GM21390 (cell line): Measurements from ENCODE around the gene SH3RF3.
A peak's percentile ranks its signal among the peaks of the same experiment; 100 is the strongest.

Experiments used
- ATAC-seq: cut with Tn5 transposase; IDR thresholded peaks from one replicate; pipeline ENCODE4 v1.9.1; 2021; ENCODE audit not compliant: unreplicated experiment

The SH3RF3 gene

GRCh38 chr2:109138449-109138848 lies 9.4 kb downstream of the SH3RF3 start:
- no peak for ATAC-seq

GRCh38 chr2:109139002-109139401 lies 10.0 kb downstream of the SH3RF3 start:
- no peak for ATAC-seq

- ATAC-seq, result no peak
Observed at GRCh38 chr2:109139865-109140396, 10.9 kb downstream of the SH3RF3 start.

- no peak for ATAC-seq
Observed at GRCh38 chr2:109141006-109141600, 12.1 kb downstream of the SH3RF3 start.

- no peak for ATAC-seq
Observed at GRCh38 chr2:109141727-109142283, 12.8 kb downstream of the SH3RF3 start.

GRCh38 chr2:109142416-109143210 lies 13.6 kb downstream of the SH3RF3 start:
- no peak for ATAC-seq

GRCh38 chr2:109143214-109144187 lies 14.5 kb downstream of the SH3RF3 start:
- peak; percentile 82 for ATAC-seq

GRCh38 chr2:109144271-109144670 lies 15.3 kb downstream of the SH3RF3 start:
- ATAC-seq, result peak; percentile 46

GRCh38 chr2:109144721-109145120 lies 15.7 kb downstream of the SH3RF3 start:
- no peak for ATAC-seq

- no peak for ATAC-seq
Observed at GRCh38 chr2:109145286-109145685, 16.3 kb downstream of the SH3RF3 start.

GRCh38 chr2:109147405-109147804 lies 18.4 kb downstream of the SH3RF3 start:
- ATAC-seq, result no peak

GRCh38 chr2:109148117-109148746 lies 19.2 kb downstream of the SH3RF3 start:
- ATAC-seq, result no peak

GRCh38 chr2:109148991-109149645 lies 20.1 kb downstream of the SH3RF3 start:
- no peak for ATAC-seq

GRCh38 chr2:109150559-109150958 lies 21.6 kb downstream of the SH3RF3 start:
- ATAC-seq, result no peak

GRCh38 chr2:109151519-109151918 lies 22.5 kb downstream of the SH3RF3 start:
- no peak for ATAC-seq

GRCh38 chr2:109153005-109153784 lies 24.2 kb downstream of the SH3RF3 start:
- ATAC-seq, result no peak

- no peak for ATAC-seq
Observed at GRCh38 chr2:109153807-109154206, 24.8 kb downstream of the SH3RF3 start.

- no peak for ATAC-seq
Observed at GRCh38 chr2:109154226-109154625, 25.2 kb downstream of the SH3RF3 start.
